HG03558 (cell line): ENCODE data around the gene TM6SF1.
"Not testable (repeated sequence)": the region's sequence is repeated elsewhere in the genome, so short reads cannot be mapped to it uniquely, and the experiment has no call there.

Source experiments
- ATAC-seq: cut with Tn5 transposase; IDR thresholded peaks from one replicate; pipeline ENCODE4 v1.9.1; 2021; ENCODE audit warnings: moderate number of reproducible peaks; ENCODE audit not compliant: unreplicated experiment; ENCODE audit errors: extremely low read depth

The TM6SF1 gene

GRCh38 chr15:83085864-83086552, 21.4 kb upstream of the TM6SF1 start:
- ATAC-seq, result not testable (repeated sequence)

DNA sequence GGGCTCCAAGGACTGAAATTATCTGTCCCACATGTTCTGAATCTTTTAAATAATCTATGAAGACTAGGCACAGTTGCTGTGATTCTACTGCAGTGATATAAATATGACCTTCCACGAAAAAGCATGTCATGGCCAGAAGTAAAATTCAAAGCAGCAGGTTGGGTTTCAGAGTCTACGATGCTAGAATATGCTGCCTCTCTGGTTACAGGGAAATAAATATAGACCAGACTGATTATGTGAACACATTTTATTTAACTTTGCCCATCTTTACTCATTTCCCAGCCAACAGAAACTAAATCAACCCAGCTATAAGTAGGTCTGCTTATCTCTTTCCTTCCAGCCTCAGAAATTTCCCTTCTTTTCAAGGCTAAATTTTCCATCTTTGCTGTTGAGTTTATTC, 19.9 kb upstream of the TM6SF1 start:
- no peak for ATAC-seq

GRCh38 chr15:83088876-83089275, 18.6 kb upstream of the TM6SF1 start:
- ATAC-seq, result no peak

- no peak for ATAC-seq
Measured at GRCh38 chr15:83090465-83090864, 17.0 kb upstream of the TM6SF1 start.

DNA sequence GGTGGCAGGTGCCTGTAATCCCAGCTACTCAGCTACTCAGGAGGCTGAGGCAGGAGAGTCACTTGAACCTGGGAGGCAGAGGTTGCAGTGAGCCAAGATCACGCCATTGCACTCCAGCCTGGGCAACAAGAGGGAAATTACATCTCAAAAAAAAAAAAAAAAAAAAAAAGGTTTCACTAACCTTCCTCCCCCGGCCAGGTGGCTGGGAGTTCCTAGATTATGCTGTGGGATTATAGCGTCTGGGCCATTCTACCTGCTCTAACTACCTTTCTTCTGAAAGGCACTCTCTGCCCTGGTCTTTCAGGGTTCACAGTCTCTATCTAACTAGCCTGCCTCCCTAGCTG, 15.5 kb upstream of the TM6SF1 start:
- ATAC-seq, result not testable (repeated sequence)

DNA sequence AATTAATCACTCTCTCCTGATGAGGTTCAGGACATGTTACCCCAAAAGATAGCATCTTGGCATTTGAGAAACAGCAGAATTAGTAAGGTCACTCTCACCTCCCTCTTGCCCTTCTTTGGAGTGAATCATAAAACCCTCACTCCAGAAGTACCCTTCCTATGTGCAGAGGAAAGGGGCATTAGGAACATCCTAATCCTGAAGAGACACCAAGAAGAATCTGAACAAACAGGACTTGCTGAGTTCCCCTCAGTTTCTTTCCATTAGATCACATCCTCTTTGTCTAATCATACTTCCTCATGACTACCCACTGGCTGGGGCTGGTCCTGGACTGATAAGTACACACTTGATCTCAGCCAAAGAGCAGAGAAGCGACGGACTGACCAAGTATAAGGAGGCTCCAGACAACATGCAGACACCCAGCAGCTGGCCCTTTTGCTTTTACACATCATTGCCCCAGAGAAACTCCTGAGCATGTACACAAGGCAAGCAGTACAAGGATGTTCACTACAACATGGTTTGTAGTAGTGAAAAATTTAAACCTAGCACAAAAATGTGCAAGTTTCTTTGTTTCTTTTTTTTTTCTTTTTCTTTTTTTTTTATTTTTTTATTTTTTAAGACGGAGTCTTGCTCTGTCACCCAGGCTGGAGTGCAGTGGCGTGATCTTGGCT, 15.0 kb upstream of the TM6SF1 start:
- no peak for ATAC-seq

- no peak for ATAC-seq
Measured at GRCh38 chr15:83094583-83094982, 12.9 kb upstream of the TM6SF1 start.

DNA sequence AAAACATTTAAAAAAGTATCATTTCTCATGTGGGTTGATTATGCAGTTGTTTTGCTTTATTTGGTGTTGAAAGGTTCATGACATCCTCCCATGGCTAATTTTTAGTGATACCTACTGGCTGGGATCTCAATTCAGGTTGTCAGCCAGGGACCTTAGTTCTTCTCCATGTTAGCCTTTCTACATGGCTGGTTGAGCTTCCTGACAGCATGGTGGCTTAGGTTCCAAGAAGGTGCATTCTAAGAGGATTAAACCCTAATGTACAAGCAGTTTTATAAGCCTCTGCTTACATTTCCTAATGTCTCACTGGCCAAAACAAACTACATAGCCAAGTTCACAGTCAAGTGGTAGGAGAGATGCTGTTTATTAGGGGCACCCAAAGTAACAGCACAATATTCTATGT, 9.4 kb upstream of the TM6SF1 start:
- no peak for ATAC-seq

DNA sequence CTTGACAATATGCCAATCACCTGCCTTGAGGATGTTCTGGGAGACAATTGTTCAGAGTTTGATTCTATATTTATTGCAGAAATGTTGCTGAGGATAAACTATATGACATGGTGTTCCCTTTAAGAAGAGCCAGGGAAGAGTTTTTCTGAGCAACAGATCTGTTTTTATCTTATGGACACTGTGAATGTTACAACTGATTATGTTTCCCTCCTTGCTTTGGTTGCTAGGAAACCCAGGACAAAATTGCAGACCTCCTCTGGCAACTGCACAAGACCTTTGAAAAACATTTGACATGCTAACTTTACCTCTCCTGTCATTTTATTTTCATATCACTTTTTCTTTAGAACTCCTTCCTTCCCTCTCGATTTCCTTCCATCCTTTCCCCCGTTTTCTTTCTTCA, 8.2 kb upstream of the TM6SF1 start:
- ATAC-seq, result no peak

DNA sequence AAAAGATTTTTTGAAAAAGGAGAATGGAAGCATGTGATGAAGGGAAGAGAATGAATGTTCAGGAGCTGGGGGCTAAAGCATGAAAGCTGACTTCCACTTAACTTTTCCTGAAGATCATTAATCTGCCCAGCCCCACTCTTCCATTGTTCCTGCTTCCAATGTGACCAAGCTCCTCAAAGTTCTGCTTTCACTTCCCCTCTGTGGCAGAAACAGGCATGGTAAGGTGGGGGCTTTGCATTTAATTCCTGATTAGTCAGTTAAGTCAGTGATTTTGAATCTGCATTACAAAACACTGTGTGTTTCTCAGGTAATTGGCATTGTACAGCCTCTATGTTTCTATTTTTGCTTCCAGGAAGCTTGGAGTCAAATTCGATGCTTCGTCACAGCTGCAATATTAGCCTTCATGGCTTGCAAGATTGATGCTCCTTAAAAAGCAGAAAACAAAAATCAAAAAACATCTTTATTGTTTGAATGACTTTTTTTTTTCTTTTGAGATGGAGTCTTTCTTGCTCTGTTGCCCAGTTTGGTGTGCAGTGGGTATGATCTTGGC, 7.3 kb upstream of the TM6SF1 start:
- no peak for ATAC-seq

DNA sequence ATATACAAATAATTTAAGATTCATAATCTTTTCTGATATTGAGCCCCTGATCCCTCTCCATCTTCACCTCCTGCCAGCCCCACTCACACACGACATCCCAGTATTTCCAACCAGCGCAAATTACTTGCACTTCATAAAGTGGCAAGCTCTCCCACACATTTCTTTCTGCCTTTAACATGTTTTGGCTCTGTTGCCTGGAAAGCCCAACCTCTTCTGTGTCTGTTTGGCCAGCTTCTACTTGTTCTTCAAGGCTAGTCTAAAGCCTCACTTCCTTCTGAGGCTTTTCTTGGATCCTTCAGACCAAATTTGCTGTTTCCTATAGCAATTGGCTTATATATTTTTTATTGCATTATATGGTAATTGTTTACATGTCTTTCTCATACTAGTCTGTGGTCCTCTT, 5.1 kb upstream of the TM6SF1 start:
- no peak for ATAC-seq

DNA sequence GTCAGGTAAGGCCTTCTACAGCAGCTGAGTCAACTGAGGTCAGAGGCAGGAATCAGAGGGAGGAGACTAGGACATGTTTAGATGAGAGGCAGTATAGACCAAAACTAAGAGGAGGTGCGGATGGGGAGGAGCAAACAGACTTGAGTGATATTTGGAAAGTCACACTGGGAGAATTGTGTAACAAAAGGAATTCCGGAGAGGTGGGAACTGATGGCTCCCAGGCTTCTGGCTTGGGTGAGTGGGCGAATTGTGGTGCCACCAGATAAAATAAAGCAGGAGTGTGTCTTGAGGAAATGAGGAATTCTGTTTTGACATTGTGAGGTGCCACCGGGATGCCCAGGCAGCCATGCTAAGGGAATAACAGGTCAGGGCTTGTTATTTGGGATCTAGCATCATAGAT, 3.3 kb upstream of the TM6SF1 start:
- no peak for ATAC-seq

DNA sequence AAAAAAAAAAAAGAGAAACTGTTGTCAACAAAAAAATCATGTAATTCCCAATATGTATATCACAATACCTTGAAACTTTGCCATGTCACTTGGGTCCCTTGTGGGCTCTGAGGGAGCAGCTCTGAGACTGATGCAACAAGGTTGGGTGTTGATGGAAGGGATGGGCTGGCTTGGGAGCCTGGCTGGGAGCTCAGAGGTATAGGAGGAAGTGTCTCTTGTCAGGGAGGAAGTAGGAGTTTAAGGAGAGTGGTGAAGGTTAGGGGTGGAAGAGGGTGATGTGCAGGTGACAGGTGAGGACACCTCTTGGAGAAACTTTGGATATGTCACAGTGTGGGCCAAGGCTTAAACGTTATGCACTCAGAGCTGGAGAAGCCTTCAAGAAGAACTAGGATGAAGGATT, 2.0 kb upstream of the TM6SF1 start:
- no peak for ATAC-seq

DNA sequence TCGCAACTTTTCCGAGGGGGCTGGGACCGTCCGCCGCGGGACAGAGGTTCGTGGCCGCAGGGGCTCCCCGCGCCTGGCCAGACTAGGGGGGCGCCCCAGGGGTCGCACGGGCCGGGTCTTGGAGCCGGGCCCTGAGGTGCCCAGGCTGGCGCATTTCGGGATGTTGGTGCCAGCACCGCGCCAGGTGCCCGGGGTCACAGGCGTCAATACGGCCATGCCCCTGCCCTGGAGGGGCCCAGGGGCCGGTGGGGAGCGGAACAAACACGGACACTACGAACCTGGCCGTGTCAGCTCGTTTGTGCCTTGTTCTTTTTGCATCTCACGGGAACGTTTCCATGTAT, 366 bp downstream of the TM6SF1 start:
- ATAC-seq, result no peak

GRCh38 chr15:83108266-83109219, 1.1 kb downstream of the TM6SF1 start:
- no peak for ATAC-seq

DNA sequence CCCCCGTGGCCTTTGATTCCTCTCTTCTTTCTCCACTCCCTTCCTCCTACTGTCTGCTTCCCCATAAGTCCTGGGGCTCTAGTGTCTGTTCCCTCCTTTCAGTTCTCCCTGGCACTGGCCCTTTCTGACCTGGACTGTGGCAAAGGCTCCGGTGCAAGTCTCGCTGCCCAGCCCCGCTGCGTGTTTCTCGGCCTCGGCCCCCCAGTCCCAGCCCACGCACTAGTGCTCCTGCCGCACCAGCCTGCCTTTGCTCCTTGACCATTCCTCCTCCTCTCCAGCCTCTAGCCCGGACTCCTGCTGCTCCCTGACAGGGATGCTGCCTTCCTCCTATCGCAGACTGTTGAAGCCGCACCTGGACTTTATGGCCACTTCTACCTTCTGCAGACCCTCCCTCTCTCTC, 2.1 kb downstream of the TM6SF1 start:
- ATAC-seq, result no peak

DNA sequence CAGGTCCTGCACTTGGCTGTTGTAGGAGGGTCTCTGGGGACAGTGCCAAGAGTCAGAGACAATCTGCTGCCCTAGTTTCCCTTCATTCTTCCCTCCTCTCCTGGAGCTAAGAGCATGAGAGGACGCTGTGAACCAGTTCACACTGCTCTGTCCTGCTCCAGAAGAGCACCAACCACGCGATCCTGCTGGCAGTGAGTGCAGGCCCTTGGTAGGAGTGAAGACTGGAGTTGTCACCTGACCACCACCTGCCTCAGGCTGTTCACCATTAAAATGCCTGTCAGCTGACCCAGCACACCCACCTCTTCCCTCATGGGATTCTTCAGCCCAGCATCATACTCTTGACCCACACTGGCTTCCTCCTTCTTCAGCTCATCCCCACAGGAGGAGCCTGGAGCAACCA, 2.9 kb downstream of the TM6SF1 start:
- no peak for ATAC-seq

GRCh38 chr15:83111149-83111548, 3.7 kb downstream of the TM6SF1 start:
- no peak for ATAC-seq

- ATAC-seq, result no peak
Measured at GRCh38 chr15:83112233-83112955, 4.9 kb downstream of the TM6SF1 start.

DNA sequence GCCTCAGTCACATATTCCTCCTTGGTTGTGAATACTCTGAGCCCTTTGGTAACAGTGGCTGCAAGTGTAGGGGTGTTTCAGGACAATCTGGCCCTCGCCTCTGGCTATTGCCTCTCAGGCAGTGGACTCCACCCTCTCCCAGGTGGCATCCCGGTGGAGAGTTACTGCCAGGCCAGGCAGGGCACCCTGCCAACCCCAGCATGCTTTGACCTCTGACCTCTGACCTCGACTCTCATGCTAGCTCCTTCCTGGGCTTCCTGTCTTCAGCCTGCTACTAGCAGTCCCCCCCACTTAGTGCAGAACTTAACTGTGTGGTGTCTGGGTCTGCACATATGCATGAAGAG, 5.5 kb downstream of the TM6SF1 start:
- no peak for ATAC-seq
